Mesenteric fat pad (tissue), 1 donor: ENCODE data around the gene ABCC1. TPM values are rescaled to one million over a fixed set of nuclear protein-coding genes. Genes with fewer than 3 reads are reported as not detected.

Experiments
- DNase-seq: peaks from one replicate; pipeline ENCODE4 v3.0.0-alpha.2; 2020; ENCODE audit warnings: low spot score
- total RNA-seq: library from RNA; stranded (reverse); fragmentation: NEBNext Ultra II Directional; extraction: Animal tissue kit (Norgen Biotek cat#: 25700); gene quantifications from one replicate; pipeline ENCODE4 v1.2.1, GENCODE V29; 2021
- donor health status: DM: yes; HTN: yes; CAD: no.

ABCC1 gene
- total RNA-seq, 1 donor from 2014 or later = 42.8 TPM

- no peak for DNase-seq
Observed at GRCh38 chr16:16038950-16039349, 89.5 kb downstream of the ABCC1 start.

DNA sequence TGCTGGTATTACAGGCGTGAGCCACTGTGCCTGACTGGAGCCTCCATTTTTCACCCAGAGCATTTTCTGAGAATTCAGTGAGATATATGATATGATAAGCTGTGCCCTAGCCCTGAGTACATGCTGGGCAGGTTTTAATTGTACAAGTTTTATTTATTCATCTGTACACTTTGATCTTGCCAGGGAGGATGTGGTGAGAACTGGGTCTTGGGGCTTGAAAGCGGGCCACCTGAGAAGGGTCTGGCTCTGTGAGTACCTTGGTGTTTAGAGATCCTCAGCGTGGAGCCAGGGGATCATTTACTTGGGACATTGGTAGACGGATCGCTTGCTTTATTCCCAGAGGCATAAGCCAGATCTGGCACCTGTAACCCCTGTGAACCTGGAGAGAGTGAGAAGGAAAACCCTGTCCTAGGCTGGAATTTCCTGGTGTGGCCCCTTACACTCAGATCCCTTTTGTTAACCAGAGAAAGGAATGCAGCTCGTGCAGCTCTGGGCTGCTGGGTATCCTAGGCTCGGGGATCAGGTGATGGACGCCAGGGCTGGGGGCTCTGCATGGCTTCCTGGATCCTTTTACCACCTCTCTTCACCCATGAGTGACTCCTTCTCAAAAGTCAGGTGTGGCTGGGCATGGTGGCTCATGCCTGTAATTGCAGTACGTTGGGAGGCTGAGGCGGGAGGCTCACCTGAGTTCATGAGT, 91.9 kb downstream of the ABCC1 start:
- no peak for DNase-seq

- DNase-seq = no peak
Observed at GRCh38 chr16:16042076-16042475, 92.7 kb downstream of the ABCC1 start.

DNA sequence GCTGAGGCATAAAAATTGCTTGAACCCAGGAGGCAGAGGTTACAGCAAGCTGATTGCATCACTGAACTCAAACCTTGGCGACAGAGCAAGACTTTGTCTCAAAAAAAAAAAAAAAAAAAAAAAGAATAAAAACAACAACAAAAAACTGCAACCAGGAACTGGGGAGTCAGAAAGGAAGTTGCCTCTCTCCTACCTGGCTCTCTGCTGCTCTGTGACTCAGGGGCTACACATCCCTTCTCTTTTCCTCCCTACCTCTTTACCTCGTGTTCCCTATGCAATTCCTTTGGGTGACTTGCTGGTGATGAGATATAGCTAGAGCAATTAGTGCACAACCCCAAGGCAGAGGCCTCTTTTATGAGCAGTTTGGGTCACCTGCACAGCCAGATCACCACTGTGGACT, 95.9 kb downstream of the ABCC1 start:
- no peak for DNase-seq

DNA sequence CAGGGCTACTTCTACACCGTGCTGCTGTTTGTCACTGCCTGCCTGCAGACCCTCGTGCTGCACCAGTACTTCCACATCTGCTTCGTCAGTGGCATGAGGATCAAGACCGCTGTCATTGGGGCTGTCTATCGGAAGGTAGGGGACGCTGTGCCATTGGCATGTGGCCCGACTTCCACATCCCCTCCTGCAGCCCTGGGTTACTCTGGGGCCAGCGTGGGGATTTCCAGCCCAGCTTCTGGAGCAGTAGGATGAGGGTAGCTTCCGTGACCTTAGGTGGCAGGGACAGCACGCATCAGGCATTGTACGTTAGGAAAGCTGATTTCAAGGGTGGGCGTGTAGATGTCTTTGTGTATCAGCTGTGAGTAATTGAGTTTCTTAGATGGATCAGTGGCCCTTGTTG, 96.5 kb downstream of the ABCC1 start:
- no peak for DNase-seq

DNA sequence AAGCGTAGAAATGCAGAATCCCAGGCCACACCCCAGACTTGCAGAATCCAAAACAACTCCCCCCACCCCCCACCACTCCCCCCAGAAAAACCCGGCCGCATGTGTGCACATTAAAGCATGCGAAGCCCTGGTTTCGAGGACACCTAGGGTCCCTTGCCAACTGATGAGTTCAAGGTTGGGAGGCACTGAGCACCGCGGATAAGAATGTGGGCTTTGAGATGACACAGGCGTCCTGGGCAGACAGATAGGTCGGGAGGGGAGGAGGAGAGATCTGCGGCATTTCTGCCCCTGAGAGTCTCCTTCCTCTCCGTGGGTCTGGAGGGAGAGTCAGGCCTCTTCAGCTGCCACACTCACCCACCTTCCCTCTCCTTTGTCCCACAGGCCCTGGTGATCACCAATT, 98.3 kb downstream of the ABCC1 start:
- DNase-seq = no peak

DNA sequence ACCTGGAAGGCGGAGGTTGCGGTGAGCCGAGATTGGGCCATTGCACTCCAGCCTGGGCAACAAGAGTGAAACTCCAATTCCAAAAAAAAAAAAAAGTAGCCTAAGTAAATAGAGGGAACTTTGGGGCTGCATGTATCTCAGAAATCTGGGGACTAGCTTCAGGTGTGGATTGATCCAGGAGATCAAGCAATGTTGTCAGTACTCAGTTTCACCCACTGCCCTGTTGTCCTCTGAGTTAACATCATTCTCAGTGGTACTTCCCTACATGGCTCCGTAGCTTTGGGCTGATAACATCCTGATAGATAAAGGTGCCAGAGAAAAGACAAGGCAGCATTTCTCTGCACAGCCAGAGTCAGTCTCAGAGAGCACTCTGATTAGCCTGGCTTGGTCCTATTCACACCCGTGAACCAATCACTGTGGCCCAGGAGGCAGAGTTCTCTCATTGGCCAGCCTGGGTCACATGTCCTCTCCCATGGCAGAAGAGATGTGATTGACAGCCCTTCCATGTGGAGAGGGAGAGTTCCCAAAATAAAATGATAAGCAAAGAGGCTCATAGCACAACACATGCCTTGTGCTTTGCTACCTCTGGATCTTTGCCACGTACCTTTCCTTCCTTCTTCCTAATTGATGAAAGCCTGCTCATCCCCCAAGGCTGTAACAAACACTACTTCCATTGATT, 99.6 kb downstream of the ABCC1 start:
- DNase-seq = no peak

GRCh38 chr16:16050106-16050505, 100.7 kb downstream of the ABCC1 start:
- DNase-seq = no peak

- DNase-seq = no peak
Observed at GRCh38 chr16:16051132-16051531, 101.7 kb downstream of the ABCC1 start.

GRCh38 chr16:16052916-16053315, 103.5 kb downstream of the ABCC1 start:
- no peak for DNase-seq

- DNase-seq = no peak
Observed at GRCh38 chr16:16057102-16057501, 107.7 kb downstream of the ABCC1 start.

GRCh38 chr16:16059160-16059559, 109.7 kb downstream of the ABCC1 start:
- no peak for DNase-seq

DNA sequence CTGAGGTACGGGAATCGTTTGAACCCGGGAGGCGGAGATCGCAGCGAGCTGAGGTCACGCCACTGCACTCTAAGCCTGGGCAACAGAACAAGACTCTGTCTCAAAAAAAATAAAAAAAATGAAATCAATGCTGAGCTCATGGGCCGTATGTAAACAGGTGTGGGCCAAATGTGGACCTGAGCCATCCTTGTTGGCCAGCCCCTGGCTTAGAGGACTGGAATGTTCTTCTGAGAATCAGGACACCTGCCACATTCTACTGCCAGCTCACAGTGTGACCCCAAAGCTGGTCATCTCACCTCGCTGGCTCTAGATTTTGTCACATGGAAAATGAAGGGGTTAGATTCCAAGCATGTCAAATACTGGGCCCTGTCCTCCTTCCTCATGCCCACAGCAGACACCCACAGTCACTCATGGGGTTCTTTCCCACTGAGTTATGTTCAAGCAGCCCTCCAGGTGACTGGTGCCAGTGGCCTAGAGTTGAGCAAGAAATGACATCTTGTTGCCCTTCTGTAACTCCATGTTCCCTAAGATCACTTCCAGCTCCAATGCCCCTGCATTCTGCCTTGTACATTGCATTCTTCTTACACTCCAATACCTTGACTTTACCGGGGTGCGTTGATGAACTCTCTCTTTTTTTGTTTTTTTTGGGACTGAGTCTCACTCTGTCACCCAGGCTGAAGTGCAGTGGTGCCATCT, 110.6 kb downstream of the ABCC1 start:
- DNase-seq = no peak

DNA sequence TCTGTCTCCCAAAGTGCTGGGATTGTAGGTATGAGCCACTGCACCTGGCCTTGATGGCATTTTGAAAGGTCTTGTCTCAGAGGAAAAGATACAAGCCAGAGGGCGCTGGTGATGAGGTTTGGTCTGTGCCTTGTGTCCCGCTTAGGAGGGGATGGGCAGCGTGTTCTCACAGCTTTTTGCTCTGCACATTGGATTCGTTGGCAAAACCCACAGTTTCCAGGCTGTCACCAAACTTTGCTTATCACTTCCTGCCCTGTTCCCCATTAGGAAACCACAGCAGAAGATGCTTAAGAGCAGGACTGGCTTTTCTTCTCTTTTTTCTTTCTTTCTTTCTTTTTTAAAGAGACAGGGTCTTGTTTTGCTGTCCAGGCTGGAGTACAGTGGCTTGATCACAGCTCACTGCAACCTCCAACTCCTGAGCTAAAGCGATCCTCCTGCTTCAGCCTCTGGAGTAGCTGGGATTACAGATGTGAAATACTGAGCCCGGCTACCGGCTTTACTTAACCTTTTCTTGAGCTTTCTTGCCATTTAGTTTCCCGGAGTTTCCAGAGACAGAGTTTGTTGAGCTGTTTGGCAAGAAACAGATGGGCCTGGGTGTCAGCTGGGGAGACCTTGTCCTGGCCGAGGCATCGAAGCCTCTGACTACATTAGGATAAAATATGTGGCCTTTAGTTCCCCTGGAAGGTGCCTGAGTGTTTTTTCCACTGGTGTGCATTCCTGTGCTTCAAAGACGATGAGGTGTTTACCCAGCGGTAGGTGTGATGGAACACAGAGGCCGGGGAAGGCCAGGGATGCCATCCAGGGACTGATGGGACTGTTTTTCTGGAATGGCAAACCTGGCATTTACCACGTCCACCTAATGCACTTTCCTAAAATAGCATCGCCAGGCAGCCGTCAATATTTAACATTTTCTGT, 112.9 kb downstream of the ABCC1 start:
- DNase-seq = no peak

DNA sequence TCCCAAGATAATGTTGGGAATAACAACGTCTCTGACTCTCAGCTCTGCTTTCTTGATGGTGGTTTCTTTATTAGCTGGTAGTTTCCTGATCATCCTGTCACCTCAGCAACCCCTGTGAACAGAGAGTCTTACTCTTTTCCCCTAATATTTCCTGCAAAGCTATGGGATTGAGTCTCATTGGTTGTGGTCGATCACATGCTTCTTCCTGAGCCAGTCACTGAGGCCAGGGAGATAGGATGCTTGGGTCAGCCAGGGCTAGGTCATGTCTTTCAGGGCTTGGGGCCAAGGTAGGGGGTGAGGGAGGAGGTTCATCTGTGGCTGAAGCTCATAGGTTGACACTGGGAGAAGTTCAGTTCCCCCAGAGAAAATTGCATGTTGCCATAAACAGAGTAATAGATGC, 114.3 kb downstream of the ABCC1 start:
- DNase-seq = no peak

GRCh38 chr16:16064874-16065384, 115.5 kb downstream of the ABCC1 start:
- DNase-seq = no peak

DNA sequence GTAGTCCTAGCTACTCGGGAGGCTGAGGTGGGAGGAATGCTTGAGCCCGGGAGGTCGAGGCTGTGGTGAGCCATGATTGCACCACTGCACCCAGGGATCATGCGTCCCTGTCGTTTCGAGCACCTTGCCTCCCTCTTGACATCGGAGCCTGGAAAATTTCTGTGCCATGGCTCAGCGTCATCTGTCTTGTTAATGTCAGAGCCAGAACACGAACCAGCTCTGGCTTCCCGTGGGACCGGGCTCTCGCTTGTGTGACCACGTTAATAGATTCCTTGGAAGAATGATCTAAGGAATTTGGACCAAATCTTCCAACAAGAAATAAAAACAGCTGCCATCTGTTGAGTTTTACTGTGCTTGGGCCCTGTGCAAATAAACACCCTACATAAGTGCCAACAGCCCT, 117.7 kb downstream of the ABCC1 start:
- DNase-seq = no peak

DNA sequence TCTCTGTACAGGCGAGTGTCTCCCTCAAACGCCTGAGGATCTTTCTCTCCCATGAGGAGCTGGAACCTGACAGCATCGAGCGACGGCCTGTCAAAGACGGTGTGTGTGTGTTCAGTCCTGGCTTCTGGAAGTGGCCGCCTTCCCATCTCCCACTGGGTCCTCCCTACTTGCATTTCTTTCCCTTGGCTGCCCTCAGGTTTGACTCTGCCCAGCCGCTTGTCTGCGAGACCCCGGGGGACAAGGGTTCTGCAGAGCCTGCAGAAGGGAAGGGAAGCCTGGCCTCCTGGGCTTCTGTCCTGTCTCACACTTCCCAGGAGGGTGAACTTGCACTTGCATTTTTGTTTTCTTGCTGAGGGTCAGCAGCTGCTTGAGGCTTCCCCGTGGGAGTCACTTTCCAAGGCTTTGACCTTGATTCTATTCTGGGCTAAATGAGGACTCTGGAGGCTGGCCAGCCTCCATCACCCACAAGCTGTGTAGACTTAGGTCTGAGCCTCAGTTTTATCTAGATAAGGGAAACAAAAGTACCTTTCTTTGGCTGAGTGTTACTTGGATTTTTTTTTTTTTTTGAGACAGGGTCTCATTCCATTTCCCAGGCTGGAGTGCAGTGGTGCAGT, 122.3 kb downstream of the ABCC1 start:
- no peak for DNase-seq

DNA sequence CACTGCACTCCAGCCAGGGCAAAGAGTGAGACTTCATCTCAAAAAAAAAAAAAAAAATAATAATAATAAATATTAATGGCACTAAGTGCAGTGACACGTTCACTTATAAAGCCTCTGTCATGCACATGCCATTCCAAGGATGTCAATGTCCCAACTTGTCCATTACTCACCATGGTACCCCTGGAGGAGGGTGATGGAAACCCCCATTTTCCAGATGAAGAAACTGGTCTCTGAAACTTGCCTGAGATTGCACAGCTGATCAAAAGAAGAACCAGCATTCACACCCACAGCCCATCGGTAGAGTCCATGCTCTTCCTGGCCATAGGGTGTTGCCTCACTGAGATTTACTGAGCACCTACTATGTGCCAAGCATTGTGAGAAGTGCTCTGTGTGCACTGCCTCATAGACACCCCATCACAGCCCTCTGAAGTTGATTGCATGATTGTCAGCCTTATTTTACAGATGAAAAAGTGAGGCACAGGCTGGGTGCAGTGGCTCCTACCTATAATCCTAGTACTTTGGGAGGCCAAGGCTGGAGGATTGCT, 123.7 kb downstream of the ABCC1 start:
- no peak for DNase-seq
